ENCODE data around the gene NFIL3. TPM values are rescaled to one million over a fixed set of nuclear protein-coding genes. Genes with fewer than 3 reads are reported as not detected.

NFIL3 gene
- total RNA-seq, 1 donor = 9.7 TPM

DNA sequence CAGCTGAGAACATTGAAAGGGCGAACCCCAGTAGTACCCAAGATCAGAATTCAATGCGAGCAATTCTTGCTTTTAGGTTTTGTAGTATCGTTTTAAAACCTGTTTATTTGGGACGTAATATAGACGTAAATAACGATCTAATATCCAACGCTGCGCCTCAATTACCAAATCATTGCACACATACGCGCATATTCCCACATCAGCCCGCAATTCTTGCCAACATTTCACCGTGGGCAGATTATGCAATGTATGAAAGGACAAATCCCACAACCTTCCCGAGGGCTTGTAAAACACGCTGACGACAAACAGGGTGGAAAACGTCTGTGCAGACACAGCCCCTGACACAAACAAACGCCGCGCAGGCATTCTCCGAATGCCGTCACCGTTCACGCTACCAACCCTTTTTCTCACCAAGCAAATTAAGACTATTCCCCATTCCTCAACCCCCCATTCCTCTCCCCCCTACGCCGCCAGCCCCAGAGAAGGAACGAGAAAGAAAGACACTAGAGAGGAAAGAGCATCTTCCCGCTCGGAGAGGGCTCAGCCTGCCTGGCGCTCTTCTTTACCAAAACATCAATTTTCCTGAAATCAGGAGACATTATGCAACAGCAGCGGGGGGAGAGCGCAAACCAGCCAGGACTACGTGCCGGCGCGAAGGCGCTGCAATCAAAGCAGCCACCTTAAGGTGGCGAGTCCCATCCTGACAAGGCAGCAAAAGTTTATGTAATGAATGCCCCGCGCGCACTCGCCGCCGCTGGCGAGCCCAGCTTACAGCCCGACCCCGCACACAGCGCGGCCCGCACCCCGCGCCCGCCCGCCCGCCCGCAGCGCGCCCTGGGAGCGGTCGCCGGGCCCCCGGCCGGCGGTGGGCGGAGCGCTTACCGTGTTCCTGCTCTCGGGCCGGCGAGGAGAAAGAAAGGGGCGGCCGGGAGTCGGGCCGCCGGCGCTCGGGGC, 597 bp downstream of the NFIL3 start:
- peak in 2 of 3 donors; percentile 59 to 65 for DNase-seq (ENCODE audit: low read depth in 2 of 3, low spot score in 2 of 3)

DNA sequence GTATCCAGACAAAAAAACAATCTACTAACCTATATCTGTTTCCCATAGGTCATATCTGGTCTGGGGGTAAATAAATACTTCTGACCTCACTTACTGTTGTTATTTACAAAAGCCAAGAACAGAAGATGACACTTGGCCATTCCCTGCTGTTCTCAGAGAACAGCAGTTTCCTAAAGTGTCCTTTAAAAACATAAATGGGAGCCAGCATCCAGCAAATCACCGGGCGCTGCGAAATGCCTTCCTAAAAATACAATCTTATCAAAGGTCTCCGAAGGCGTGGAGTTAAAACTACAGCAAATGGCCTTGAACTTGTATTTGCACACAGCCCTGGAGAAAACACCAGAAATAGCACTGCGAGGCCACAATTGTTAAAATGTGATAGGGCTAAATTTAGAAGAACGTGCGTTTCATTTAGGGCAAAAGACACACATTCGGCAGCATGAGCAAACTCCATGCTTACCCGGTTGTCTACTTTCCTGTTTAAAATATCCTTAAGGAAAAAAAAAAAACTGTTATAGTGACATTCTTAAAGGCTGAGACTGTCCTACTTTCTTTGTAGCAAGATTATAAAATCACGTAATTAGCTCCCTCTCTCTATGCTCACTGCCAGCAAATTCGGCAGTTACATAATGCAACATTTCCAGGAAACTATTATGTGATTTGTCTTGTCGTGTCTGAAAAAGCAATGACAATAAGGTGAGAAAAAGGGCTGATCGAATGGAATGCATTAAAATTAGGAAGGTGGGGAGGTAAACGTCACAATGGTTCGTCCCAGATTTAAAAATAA, 1.5 kb downstream of the NFIL3 start:
- peak in 1 of 3 donors; percentile 24 for DNase-seq (ENCODE audit: low read depth in 2 of 3, low spot score in 2 of 3)

DNA sequence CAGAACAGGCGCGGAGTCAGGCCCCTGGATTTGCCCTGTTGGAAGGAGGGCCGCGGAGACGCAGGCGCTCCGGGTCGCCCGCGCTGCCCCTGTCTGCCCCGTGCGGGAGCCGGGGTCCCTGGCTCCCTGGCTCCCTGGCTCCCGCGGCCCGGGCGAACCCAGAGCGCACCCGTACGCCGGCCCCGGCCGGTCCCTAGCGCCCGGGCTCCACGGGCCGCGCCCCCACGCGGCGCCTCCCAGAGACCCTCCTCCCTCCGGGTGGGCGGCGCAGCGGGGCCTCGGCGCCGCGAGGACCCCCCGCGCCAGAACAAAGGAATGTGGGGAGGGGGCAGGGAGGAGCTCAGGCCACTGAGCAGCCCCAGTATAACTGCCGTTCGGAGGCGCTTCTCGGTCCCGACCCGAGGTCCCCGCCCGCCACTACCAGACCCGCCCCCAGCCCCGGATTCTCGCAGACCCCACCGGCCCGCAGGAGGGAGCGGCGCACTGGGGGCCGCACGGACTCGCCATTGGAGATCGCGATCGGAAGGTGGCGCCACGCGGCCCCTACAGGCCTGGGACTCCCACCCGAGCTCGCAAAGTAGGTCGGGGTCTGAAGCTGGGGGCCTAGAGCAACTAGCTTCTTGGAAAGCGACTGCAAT, 2.4 kb downstream of the NFIL3 start:
- peak in 1 of 3 donors; percentile 34 for DNase-seq (ENCODE audit: low read depth in 2 of 3, low spot score in 2 of 3)

DNA sequence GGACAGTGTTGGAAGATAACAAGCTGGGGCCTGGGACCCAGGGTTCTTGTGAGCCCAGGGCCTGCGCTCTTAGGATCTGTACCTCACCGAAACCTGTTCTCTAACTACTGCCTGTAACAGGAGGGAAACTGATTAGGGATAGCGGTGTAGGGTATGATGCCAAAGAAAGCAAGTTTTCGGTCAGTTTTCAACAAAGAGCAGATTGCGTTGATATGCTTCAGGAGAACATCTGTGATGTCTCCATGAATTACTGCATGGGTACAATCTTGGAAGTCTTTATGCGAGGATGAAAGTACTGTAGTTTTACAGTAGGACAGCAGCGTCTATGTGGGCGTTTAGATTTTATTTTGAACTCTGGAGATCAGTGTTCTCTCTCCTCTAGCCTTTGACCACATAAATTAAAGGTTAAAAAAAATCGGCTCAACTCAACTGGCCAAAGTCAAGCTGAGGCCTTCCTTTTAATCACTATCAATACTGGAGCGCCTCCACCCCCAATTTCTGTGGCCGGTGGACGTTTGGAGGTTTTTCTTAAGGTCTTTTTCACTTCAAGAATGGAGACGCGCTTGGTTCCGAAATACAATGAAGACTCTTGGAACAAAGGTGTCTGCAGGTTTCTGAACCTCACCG, 3.0 kb downstream of the NFIL3 start:
- no peak for DNase-seq (ENCODE audit: low read depth in 2 of 3, low spot score in 2 of 3)

DNA sequence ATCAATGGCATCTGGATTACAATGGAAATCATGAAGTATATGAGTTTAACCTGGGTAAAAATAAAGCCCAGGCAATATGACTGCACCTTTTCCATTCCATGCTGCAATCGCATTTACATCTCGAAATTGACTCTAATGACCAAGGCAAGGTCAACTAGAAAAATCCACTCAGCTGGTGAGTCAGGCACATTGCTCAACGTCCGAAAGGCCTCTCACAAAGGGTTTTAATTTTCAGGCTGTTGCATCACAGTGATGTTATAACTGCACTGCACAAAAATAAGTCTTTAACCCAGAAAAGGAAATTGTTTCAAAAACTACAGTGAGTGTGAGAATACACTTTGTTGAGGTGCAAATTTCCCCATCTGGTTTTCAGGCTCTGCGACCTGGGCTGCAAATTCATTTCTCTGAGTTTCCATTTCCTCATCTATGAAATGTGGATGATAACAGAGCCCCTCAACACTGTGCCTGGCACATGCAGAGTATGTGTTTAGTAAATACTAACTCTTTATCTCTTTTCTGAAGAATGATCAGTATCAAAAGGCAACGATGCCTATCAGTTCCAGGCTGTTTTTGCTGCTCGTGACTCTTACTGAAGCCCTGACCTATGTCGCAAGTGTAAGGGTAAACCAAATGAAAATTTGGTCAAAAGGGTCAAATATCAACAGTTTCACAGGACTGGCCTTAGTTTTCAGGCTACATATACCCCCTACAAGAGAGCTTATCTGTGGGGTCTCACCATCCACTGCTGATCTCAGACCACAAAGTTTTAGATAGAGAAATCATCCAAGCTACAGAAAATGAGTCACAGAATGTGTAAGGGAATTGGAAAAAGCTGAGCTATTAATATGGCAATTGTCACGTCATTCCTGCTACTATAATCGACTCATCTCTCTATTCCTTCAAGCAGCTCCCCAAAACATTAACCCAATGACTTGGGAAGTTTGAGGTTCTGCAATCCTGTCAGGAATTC, 4.1 kb downstream of the NFIL3 start:
- DNase-seq (ENCODE audit: low read depth in 2 of 3, low spot score in 2 of 3) = no peak

DNA sequence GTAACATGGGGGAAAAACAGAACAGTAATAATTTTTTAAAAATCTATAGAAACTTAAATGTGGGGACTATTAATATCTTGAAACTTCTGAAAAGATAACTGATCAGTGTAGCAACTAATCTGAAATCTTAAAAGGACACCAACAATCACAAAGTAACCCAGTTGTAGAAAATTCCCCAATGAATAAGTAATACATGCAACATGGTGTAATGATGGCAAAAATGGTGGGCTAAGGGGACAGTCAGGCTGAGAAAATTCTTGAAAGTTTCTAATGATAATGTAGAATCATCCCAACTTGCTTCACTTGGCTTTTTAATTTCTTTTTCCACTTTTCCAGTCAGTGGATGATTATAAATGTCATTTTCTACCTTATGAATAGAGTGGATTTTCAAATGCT, 5.4 kb downstream of the NFIL3 start:
- DNase-seq (ENCODE audit: low read depth in 2 of 3, low spot score in 2 of 3) = no peak

DNA sequence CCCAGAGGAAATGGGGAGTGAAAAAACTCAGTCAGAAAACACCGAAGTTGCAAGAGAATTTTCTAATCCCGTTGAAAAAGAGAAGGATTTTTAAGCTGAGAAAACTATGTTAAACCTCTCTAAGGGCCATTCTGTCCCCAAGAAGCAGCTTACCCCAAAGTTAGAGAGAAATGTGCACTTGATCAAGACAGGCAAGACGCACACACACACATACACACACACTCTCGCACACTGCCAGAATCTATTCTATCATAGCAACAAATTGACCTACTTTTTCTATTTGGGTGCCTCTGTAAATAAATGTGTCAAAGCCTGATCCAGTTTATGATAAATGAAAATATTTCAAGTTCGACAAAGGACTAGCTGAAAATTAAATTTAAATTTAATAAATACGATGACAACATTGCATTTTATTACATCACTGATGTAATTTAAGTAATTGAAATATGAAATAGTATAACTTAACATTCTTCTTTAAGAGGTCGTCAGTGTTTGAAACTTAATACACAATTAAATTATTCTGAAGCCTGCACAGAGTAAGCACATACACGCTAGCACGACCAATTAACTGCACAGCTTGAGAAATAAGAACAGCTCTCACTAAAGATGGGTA, 5.9 kb downstream of the NFIL3 start:
- DNase-seq (ENCODE audit: low read depth in 2 of 3, low spot score in 2 of 3) = no peak

DNA sequence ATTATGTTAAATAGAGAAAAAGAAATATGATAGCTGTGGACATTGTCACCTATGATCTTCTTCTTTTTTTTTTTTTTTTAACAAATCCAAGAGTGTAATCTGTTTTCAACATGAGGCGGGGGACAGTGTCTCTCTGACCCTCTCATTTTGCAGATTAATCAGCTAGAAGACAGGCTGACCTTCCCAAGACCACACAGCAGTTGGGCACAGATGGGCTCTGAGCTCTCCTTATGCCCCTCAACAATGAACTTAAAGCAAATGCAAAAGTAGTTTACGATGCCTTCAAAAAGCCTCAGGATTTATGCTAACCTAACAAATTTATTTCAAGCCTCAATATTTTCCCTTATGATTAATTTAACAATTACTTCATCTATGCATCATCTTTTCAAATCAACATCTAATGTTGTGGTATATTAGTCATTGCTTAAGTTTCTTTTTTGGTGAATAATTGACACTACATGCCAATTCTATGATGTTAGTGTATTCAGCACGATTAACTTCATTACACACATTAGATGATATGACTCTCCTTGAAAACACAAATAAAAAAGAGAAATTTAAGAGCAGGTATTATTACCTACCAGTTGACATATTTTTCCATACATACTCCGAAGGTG, 7.4 kb downstream of the NFIL3 start:
- no peak for DNase-seq (ENCODE audit: low read depth in 2 of 3, low spot score in 2 of 3)

DNA sequence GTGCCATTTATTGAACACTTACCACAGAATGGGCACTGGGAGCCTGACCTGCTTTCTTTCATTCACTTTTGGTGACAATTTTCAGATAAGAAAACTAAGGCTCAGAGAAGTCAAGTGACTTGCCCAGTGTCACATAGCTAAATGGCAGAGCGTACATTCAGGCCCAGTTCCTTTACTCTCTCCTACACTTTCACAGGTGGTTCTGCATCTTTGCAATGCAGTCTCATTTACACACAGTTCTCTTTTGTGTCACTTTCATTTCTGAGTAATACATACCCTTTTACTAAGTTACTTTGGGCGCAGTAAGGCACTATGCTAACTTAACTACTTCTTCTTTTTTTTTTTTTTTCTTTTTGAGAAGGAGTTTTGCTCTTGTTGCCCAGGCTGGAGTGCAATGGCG, 8.3 kb downstream of the NFIL3 start:
- DNase-seq (ENCODE audit: low read depth in 2 of 3, low spot score in 2 of 3) = no peak

DNA sequence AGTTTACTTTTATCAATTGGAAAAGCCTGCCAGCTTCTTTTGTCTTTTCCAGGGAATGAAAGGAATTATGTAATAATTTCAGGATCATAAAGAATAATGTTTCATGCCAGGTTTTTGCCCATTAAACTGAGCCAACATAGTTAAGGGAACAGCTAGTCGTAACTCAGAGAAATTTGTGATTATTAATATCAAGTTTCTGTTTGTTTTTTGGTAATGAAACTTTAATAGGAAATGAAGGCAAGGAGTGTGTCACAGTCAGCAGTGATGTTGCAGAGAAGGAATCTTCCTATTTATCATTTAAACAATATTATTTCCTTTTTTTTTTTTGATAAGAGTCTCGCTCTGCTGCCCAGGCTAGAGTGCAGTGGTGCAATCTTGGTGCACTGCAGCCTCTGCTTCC, 10.7 kb downstream of the NFIL3 start:
- no peak for DNase-seq (ENCODE audit: low read depth in 2 of 3, low spot score in 2 of 3)

DNA sequence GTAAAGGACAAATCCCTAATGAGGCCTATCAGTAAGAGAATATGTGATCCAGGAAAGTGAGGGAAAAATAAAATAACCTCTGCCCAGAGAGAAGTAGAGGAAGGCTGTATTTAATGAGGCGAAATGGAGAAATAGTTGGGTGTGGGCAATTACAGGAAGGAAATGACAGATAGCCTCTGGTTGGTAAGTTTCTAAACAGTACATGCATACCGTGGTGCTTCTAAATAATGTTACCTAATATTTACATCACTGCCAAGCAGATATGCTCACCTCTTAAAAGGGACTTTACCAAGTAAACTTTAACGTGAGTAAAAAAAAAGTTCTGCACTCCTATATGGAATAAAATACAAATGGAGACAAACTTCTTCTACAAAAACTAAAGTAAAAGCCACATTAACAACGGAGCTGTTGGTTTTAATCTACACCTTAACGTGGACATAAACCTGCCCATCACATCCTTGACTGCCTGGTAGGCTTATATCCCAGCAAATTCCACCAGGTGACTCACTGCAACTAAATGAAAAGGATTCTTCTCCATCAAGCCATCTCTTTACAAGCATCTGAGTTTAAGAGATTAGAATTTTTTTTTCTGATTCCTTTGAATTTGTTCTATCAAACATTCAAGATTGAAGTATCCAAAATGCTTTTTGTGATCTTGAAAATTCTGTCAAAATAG, 12.4 kb downstream of the NFIL3 start:
- peak in 1 of 3 donors; percentile 33 for DNase-seq (ENCODE audit: low read depth in 2 of 3, low spot score in 2 of 3)

DNA sequence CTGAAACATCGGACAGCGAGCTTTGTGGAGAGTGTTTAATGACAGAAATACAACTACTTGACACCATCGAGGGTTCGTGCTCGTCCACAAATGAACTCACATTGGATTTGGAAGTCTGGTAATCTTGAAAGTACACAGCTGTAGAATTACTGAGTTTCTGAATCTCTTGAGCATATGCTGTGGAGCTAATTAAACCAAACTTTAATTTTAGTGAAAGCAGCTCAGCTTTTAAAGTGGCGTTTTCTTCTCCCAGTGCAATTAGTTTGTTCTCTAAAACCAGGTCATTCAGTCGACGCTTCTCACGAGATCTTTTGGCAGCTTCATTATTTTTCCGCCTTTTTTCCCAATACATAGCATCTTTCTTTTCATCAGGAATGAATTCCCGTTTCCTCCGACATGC, 13.5 kb downstream of the NFIL3 start:
- no peak for DNase-seq (ENCODE audit: low read depth in 2 of 3, low spot score in 2 of 3)

DNA sequence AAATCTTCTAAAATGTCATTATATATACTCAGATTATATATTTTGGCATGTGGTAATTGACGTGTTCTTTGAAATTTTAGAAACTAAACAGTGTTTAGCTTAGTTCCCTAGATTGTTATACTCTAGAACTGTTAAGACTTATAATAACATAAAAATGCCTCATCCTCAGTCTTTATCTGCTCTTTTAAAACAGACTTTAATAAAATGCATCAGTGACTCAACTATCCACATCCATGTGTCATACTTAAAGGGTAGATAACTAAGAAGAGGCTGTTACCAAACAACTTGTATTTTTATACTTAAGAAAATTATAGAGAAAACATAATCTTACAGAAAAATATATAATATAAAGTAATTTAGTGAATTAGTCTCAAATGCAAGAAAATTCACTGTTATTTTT, 15.2 kb downstream of the NFIL3 start:
- no peak for DNase-seq (ENCODE audit: low read depth in 2 of 3, low spot score in 2 of 3)

DNA sequence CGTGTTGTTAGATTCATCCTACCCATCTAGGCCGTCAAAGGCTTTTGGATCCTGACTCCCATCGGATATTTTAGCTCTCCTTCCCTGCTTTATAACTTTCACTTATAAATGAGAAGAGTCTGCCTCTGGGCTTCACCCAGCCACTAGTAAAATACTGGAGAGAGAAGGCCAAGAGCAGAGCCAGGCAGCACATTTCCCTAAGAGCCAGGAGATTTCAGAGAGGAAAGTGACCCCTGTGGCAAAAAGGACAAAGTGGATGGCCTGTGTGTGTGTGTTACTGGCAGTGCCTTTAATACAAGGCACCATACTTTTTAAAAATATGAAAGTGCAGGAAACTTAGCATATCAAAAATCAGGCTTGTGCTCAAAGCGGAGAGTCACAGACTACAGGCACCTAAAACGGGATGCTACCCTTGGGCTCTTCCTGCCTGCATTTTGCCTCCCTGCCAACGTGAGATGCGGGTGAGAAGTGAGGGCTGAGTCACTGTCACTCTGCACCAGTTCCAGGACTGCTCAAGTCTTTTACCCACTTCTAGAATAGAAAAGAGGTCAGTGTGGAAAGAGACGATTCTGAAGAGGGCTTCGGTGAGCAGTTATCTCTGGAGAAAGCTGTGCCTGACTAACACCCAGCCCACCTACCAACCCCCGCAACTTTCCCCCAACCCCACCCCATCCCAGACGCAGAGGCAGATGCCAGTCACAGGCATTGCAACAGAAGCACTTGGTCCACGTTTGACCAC, 15.9 kb downstream of the NFIL3 start:
- no peak for DNase-seq (ENCODE audit: low read depth in 2 of 3, low spot score in 2 of 3)

DNA sequence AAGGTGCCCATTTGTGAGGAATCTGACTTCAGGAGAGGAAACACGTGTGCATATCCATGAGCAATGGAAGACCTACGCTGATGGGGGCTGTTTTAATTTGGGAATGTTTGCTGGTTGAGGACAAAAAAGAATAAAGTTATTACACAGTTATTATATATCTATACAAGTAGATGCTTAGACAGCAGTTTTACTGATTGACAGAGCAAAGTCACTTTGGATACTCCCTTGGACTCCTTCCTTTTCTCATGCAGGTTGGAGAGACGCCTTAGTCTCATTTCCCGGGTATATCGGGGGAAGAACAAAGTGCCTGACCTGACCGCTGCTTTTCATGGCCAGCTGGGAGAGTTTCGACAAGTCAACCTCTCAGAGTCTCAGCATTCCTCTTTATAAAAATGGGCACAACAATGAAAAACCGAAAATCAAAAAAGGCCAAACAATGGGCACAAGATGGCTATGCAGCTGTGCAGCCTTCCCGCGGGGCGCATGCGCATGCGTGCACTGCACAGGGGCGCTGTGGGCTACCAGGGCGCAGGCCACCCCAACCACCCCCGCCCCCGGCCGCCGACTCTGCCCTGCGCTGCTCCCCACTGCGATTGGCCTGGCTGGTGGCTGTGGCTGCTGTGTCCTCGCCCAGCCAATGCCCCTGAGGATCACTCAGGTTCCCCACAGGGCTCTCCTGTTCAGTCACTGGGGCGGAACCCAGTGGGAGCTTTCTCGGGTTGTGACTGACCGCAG, 18.1 kb downstream of the NFIL3 start:
- no peak for DNase-seq (ENCODE audit: low read depth in 2 of 3, low spot score in 2 of 3)

DNA sequence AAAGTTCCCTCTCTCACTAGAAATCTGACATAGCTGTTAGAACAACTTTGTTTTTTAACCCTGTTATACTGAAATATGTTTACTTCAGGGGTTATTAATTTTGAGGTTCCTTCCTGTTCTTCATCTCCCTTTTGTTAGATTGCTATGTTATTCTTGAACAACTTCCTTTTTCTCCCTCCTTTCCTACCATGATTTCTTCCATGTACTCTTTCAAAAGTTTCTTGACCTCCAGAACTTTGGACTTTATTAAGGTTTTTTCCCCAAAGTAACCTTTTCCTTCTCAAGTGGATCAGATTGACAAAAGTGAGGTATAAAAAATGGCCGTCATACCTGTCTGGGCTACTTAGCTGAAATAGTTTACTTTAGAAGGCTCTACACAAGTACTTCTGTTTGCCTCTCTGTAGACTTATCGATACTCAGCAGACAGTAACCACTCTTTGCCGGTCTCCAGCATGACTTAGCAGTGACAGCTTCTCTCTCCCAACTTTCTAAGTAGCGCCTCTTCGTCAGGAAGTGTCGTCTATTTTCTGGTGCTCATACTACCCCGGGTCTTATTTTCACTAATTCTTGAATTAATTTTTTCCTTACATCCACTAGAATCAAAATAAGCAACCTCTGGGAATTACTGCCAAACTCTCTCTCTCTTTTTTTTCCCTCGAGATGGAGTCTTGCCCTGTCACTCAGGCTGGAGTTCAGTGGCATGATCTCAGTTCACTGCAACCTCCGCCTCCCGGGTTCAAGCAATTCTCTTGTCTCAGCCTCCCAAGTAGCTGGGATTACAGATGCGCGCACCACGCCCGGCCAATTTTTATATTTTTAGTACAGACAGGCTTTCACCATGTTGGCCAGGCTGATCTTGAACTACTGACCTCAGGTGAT, 19.7 kb downstream of the NFIL3 start:
- DNase-seq (ENCODE audit: low read depth in 2 of 3, low spot score in 2 of 3) = no peak
